Gastroesophageal sphincter (tissue), 3 donors: ENCODE measurements around the gene PAH.
"Not testable (repeated sequence)": the region's sequence is repeated elsewhere in the genome, so short reads cannot be mapped to it uniquely, and the experiment has no call there.

ENCODE experiments used
- EP300 ChIP-seq: sonication (generic); formaldehyde crosslinking; IDR thresholded peaks from one replicate; pipeline ENCODE4 v1.6.1; 2017; ENCODE audit warnings: antibody characterized with exemption, mild to moderate bottlenecking
- POLR2A ChIP-seq, 2 donors: fragments of 450-650 bp; IDR thresholded peaks; one replicate each; pipeline ENCODE4 v1.6.1; 2017; ENCODE audit warnings: antibody characterized with exemption in 2 of 2, mild to moderate bottlenecking in 2 of 2, moderate library complexity in 1 of 2
- POLR2AphosphoS5 ChIP-seq: sonication (generic); formaldehyde crosslinking; IDR thresholded peaks from one replicate; pipeline ENCODE4 v1.6.1; 2017; ENCODE audit warnings: antibody characterized with exemption
- TF ChIP-seq, protein P1 (sequence below), 4 experiments: fragments of 200-600 bp in 2 of 4; fragments of 450-650 bp in 2 of 4; sonication (generic) in 1 of 4; IDR thresholded peaks; one replicate each; pipeline ENCODE4 v1.5.1; 2017 to 2019; ENCODE audit warnings: antibody characterized with exemption in 4 of 4, mild to moderate bottlenecking in 2 of 4, moderate library complexity in 2 of 4

DNA sequence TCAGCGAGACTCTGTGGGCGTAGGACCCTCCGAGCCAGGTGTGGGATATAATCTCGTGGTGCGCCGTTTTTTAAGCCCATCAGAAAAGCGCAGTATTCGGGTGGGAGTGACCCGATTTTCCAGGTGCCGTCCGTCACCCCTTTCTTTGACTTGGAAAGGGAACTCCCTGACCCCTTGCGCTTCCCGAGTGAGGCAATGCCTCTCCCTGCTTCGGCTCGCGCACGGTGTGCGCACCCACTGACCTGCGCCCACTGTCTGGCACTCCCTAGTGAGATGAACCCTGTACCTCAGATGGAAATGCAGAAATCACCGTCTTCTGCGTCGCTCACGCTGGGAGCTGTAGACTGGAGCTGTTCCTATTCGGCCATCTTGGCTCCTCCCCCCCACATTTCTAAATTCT lies 84.2 kb downstream of the PAH start:
- TF ChIP-seq, protein P1, sequence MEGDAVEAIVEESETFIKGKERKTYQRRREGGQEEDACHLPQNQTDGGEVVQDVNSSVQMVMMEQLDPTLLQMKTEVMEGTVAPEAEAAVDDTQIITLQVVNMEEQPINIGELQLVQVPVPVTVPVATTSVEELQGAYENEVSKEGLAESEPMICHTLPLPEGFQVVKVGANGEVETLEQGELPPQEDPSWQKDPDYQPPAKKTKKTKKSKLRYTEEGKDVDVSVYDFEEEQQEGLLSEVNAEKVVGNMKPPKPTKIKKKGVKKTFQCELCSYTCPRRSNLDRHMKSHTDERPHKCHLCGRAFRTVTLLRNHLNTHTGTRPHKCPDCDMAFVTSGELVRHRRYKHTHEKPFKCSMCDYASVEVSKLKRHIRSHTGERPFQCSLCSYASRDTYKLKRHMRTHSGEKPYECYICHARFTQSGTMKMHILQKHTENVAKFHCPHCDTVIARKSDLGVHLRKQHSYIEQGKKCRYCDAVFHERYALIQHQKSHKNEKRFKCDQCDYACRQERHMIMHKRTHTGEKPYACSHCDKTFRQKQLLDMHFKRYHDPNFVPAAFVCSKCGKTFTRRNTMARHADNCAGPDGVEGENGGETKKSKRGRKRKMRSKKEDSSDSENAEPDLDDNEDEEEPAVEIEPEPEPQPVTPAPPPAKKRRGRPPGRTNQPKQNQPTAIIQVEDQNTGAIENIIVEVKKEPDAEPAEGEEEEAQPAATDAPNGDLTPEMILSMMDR (IDR thresholded peaks at IDR 0.05) = not testable (repeated sequence)
- not testable (repeated sequence) for TF ChIP-seq EP300; POLR2A (IDR thresholded peaks at IDR 0.05); POLR2AphosphoS5
